Urothelium cell line (cell line): Measurements from ENCODE around the gene MPI.
"Not testable (repeated sequence)": the region's sequence is repeated elsewhere in the genome, so short reads cannot be mapped to it uniquely, and the experiment has no call there.

Source experiments
- DNase-seq: peaks from one replicate; pipeline ENCODE4 v3.0.0; 2011; ENCODE audit warnings: low spot score, mixed read lengths
- FAIRE-seq: peaks from 2 replicates; lab custom pipeline; 2011; peaks lifted over from hg19 to GRCh38; lab: Jason Lieb, UNC

The MPI gene

GRCh38 chr15:74890665-74890960 is 771 bp downstream of the MPI start:
- no peak for FAIRE-seq

GRCh38 chr15:74891469-74891868 is 1.6 kb downstream of the MPI start:
- FAIRE-seq (no peak), DNase-seq (no peak)

More at GRCh38 chr15:74890665-74890960, 771 bp downstream of the MPI start:
- no peak for DNase-seq

GRCh38 chr15:74892313-74892712 is 2.5 kb downstream of the MPI start:
- DNase-seq (no peak), FAIRE-seq (no peak)

- FAIRE-seq, result no peak
- DNase-seq, result no peak
Measured at GRCh38 chr15:74892931-74893330, 3.1 kb downstream of the MPI start.

- DNase-seq (no peak), FAIRE-seq (no peak)
Measured at GRCh38 chr15:74893627-74894026, 3.8 kb downstream of the MPI start.

GRCh38 chr15:74894383-74894782 is 4.5 kb downstream of the MPI start:
- not testable (repeated sequence) for DNase-seq, FAIRE-seq

GRCh38 chr15:74895830-74896229 is 6.0 kb downstream of the MPI start:
- no peak for DNase-seq
- no peak for FAIRE-seq

GRCh38 chr15:74896316-74896715 is 6.5 kb downstream of the MPI start:
- no peak for FAIRE-seq
- no peak for DNase-seq

- DNase-seq, result no peak
- no peak for FAIRE-seq
Measured at GRCh38 chr15:74897300-74897701, 7.5 kb downstream of the MPI start.

- FAIRE-seq, result no peak
- peak; percentile 62 for DNase-seq
Measured at GRCh38 chr15:74901612-74902063, 11.8 kb downstream of the MPI start.

GRCh38 chr15:74902295-74903075 is 12.6 kb downstream of the MPI start:
- no peak for DNase-seq
- no peak for FAIRE-seq

GRCh38 chr15:74903676-74904075 is 13.8 kb downstream of the MPI start:
- FAIRE-seq, result no peak
- DNase-seq, result no peak

GRCh38 chr15:74904190-74904805 is 14.5 kb downstream of the MPI start:
- DNase-seq (no peak), FAIRE-seq (no peak)

GRCh38 chr15:74906067-74906449 is 16.2 kb downstream of the MPI start:
- FAIRE-seq (no peak), DNase-seq (peak; percentile 35)

- DNase-seq, result peak; percentile 92
- no peak for FAIRE-seq
Measured at GRCh38 chr15:74906450-74907162, 16.8 kb downstream of the MPI start, which contains the start of gene FAM219B. TSS of gene FAM219B (minus strand) at chr15:74906851. CDS start at chr15:74906800, 51 bp downstream.

GRCh38 chr15:74907163-74907870 is 17.5 kb downstream of the MPI start:
- DNase-seq, result no peak
- FAIRE-seq, result no peak

- FAIRE-seq (no peak), DNase-seq (no peak)
Measured at GRCh38 chr15:74908635-74909034, 18.8 kb downstream of the MPI start.

GRCh38 chr15:74913041-74913440 is 23.2 kb downstream of the MPI start:
- DNase-seq, result no peak
- no peak for FAIRE-seq

- not testable (repeated sequence) for DNase-seq, FAIRE-seq
Measured at GRCh38 chr15:74913799-74914198, 24.0 kb downstream of the MPI start.

- FAIRE-seq (no peak), DNase-seq (no peak)
Measured at GRCh38 chr15:74917676-74918075, 27.8 kb downstream of the MPI start.

- DNase-seq (no peak), FAIRE-seq (no peak)
Measured at GRCh38 chr15:74920456-74920855, 30.6 kb downstream of the MPI start.
